ENCODE results near the gene KANSL1L. TPM values are rescaled to one million over a fixed set of nuclear protein-coding genes. Genes with fewer than 3 reads are reported as not detected.

KANSL1L gene
- total RNA-seq, 2 experiments from 2014 or later: 4.6 to 6.3 TPM

GRCh38 chr2:209998596-209998995 lies 172.6 kb downstream of the KANSL1L start:
- no peaks in the 10 kb centered on the region for H3K9me3 Mint-ChIP-seq
- DNase-seq: no peak
- CTCF ChIA-PET: no interaction called here
- H3K4me3 Mint-ChIP-seq: no peak overlapping the region
- peaks cover 18% of the 10 kb centered on the region for H3K4me1 Mint-ChIP-seq
- POLR2A ChIA-PET: no interaction called here
- no peak overlapping the region for H3K27ac Mint-ChIP-seq
- H3K36me3 Mint-ChIP-seq (ENCODE audit: low read depth): peaks cover 2% of the 10 kb centered on the region
- H3K27me3 Mint-ChIP-seq: peaks cover 1% of the 10 kb centered on the region

DNA sequence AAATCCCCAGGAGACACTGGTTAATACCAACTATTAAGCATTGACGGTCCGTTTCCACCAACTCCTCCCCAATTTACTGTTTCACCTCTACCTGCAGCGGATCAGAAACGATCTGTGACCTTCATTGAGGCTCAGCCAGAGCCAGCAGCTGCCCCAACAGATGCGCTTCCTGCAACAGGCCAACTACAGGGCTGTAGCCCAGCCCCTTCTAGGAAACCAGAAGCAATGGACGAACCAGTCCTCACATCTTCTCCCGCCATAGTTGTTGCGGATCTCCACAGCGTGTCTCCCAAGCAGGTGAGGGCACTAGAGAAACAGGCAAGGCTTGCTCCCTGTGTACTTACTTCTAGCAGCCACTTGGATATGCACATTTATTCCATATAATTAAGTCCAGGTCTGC lies 177.2 kb downstream of the KANSL1L start:
- CTCF ChIA-PET: no interaction called here
- Mint-ChIP-seq H3K9me3 (no peaks in the 10 kb centered on the region), H3K27me3 (peaks cover 12% of the 10 kb centered on the region), H3K27ac (no peak overlapping the region), H3K4me1 (peaks cover 3% of the 10 kb centered on the region), H3K36me3 (ENCODE audit: low read depth) (no peaks in the 10 kb centered on the region), H3K4me3 (no peak overlapping the region)
- POLR2A ChIA-PET: no interaction called here
- no peak for DNase-seq

DNA sequence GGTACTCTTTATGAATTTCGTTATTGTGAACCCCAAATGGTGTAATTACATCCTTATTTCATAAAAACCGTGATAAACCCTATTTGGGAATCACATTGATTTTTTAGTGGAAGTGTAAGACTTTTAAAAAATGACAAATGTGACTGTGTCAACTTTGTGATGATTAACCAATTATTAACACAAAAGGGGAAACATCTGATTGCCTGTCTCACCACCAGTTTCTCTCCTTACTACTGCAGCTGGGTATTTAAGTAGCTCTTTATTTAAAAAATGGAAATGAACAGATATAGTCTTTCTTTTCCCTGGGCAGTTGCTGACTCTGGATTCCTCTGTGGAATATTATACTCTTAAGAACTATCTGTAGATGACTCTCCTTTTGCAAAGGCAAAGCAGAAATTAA lies 180.4 kb downstream of the KANSL1L start:
- CTCF ChIA-PET: no interaction called here

GRCh38 chr2:209988010-209988409 lies 183.2 kb downstream of the KANSL1L start:
- POLR2A ChIA-PET: no interaction called here

More for the DNA sequence above, 180.4 kb downstream of the KANSL1L start:
- POLR2A ChIA-PET: no interaction called here
- no peaks in the 10 kb centered on the region for H3K9me3 Mint-ChIP-seq
- H3K27me3 Mint-ChIP-seq: peaks cover 13% of the 10 kb centered on the region
- H3K4me3 Mint-ChIP-seq: no peak overlapping the region
- H3K27ac Mint-ChIP-seq: no peak overlapping the region
- no peaks in the 10 kb centered on the region for H3K4me1 Mint-ChIP-seq
- H3K36me3 Mint-ChIP-seq (ENCODE audit: low read depth): no peaks in the 10 kb centered on the region
- no peak for DNase-seq

DNA sequence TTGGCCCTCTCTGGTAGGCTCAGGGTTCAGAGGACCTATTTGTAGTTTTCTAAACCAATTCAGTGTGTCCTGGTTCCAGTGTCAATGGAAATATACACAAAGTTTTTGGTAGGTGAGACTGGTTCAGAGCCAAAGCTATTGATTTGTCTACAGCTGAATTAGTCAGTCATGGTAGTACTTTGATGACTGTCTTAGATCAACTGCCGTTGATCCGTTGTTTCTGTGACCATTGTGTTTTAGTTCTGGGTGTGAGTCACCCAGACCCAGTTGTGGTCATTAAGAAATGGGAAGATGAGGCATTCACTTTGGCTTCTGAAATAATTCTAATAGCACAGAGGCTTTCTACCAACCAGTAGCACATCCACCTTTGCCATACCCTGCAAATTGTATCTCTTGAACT lies 184.8 kb downstream of the KANSL1L start:
- Mint-ChIP-seq H3K4me1 (no peaks in the 10 kb centered on the region), H3K9me3 (no peaks in the 10 kb centered on the region), H3K27me3 (peaks cover 26% of the 10 kb centered on the region), H3K4me3 (no peak overlapping the region), H3K36me3 (ENCODE audit: low read depth) (no peaks in the 10 kb centered on the region), H3K27ac (no peak overlapping the region)
- no peak for DNase-seq
- POLR2A ChIA-PET: no interaction called here
- CTCF ChIA-PET: interaction anchor here (1.5 kb wide), 1 partner anchor 212 kb away, joined by 4 read pairs; no protein-coding TSS in a partner anchor

More at GRCh38 chr2:209988010-209988409, 183.2 kb downstream of the KANSL1L start:
- H3K27me3 Mint-ChIP-seq: peaks cover 27% of the 10 kb centered on the region
- DNase-seq: no peak
- no peaks in the 10 kb centered on the region for H3K36me3 Mint-ChIP-seq (ENCODE audit: low read depth)
- H3K27ac Mint-ChIP-seq: no peak overlapping the region
- CTCF ChIA-PET: no interaction called here
- no peaks in the 10 kb centered on the region for H3K9me3 Mint-ChIP-seq
- H3K4me3 Mint-ChIP-seq: no peak overlapping the region
- H3K4me1 Mint-ChIP-seq: no peaks in the 10 kb centered on the region

GRCh38 chr2:209985874-209986273 lies 185.3 kb downstream of the KANSL1L start:
- POLR2A ChIA-PET: no interaction called here
- no peaks in the 10 kb centered on the region for H3K9me3 Mint-ChIP-seq
- DNase-seq: no peak
- H3K4me3 Mint-ChIP-seq: no peak overlapping the region
- H3K27ac Mint-ChIP-seq: no peak overlapping the region
- no peaks in the 10 kb centered on the region for H3K4me1 Mint-ChIP-seq
- peaks cover 26% of the 10 kb centered on the region for H3K27me3 Mint-ChIP-seq
- CTCF ChIA-PET: interaction anchor here (1.5 kb wide), 1 partner anchor 213 kb away, joined by 4 read pairs; no protein-coding TSS in a partner anchor
- no peaks in the 10 kb centered on the region for H3K36me3 Mint-ChIP-seq (ENCODE audit: low read depth)

- Mint-ChIP-seq H3K36me3 (ENCODE audit: low read depth) (no peaks in the 10 kb centered on the region), H3K27ac (no peak overlapping the region), H3K4me3 (no peak overlapping the region), H3K27me3 (peaks cover 24% of the 10 kb centered on the region), H3K9me3 (no peaks in the 10 kb centered on the region), H3K4me1 (no peaks in the 10 kb centered on the region)
- POLR2A ChIA-PET: no interaction called here
- DNase-seq: no peak
- CTCF ChIA-PET: interaction anchor here (1.4 kb wide), 1 partner anchor 215 kb away, joined by 3 read pairs; no protein-coding TSS in a partner anchor
These were observed 186.9 kb downstream of the KANSL1L start for GRCh38 chr2:209984291-209984690.

DNA sequence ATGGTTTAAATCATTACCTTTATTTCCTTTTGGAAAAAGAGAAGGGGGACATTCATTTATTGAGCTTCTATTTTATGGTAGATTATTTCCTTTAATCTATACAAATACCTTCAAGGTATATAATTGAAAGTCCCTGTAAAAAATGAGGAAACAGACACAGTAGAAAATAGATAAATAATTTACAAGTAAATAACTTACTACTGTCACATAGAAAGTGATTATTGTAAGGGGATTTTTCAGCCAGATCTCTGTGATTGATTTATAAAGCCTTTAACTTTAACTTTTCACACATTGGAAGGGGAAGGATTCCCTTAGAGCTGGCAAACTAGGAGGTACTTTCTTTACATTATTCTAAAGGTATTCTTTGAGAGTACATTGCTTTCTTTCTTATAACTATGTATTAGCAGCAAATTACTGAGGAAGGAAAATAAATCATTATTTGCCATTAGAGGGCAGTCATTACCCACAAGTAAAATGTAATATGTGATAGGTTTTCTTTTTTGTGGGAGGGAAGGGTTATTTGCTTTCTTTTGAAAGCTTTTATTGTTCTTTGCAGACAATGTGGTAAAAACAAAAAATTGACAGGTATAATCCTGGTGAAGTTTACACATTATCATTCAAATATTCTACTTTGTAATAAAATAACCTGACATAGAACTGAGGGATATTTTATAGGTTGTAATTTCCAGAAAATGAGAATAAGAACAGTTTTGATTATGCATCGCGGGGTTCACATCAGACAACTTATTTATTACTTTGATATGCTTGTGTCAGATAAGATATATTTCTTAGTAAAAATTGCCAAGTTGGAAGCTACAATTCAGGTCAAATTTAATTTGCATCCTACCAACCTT lies 193.6 kb downstream of the KANSL1L start:
- Mint-ChIP-seq H3K27me3 (peaks cover 12% of the 10 kb centered on the region), H3K4me3 (no peak overlapping the region), H3K27ac (no peak overlapping the region), H3K36me3 (ENCODE audit: low read depth) (no peaks in the 10 kb centered on the region), H3K4me1 (no peaks in the 10 kb centered on the region), H3K9me3 (no peaks in the 10 kb centered on the region)
- ChIA-PET CTCF (interaction anchor here (0.7 to 2.2 kb wide), 6 partner anchors 217 to 236 kb away, joined by 3 to 13 read pairs (median 4); no protein-coding TSS in a partner anchor), POLR2A (interaction anchor here (0.9 kb wide), 1 partner anchor 254 kb away, joined by 3 read pairs; no protein-coding TSS in a partner anchor)
- no peak for DNase-seq

GRCh38 chr2:209976698-209977385 lies 194.4 kb downstream of the KANSL1L start:
- peaks cover 9% of the 10 kb centered on the region for H3K27me3 Mint-ChIP-seq
- CTCF ChIA-PET: interaction anchor here (1.5 to 2.2 kb wide), 4 partner anchors 220 to 237 kb away, joined by 3 to 13 read pairs (median 8); no protein-coding TSS in a partner anchor
- no peak overlapping the region for H3K27ac Mint-ChIP-seq
- no peaks in the 10 kb centered on the region for H3K36me3 Mint-ChIP-seq (ENCODE audit: low read depth)
- H3K9me3 Mint-ChIP-seq: no peaks in the 10 kb centered on the region
- no peak overlapping the region for H3K4me3 Mint-ChIP-seq
- DNase-seq: no peak
- POLR2A ChIA-PET: interaction anchor here (0.9 kb wide), 1 partner anchor 254 kb away, joined by 3 read pairs; no protein-coding TSS in a partner anchor
- H3K4me1 Mint-ChIP-seq: no peaks in the 10 kb centered on the region

DNA sequence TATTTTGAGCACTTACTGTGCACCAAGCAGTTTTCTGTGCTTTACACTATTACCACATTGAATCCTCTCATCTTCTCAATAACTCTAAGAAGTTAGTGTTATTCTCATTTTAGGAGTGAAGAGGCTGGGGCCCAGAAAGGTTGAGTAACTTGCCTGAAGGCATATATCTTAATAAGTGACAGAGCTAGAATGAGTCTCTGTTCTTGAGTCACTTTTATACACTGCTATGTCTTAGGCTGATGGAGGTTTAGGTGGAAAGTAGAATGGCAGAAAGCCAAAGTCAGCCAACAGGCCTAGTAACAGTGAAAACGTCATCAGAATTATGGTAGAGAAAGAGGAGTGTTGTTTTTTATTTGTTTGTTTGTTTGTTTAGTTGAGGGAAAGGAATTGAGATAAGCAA lies 196.6 kb downstream of the KANSL1L start:
- DNase-seq: no peak
- H3K27me3 Mint-ChIP-seq: peaks cover 11% of the 10 kb centered on the region
- no peak overlapping the region for H3K27ac Mint-ChIP-seq
- no peaks in the 10 kb centered on the region for H3K36me3 Mint-ChIP-seq (ENCODE audit: low read depth)
- no peak overlapping the region for H3K4me3 Mint-ChIP-seq
- no peaks in the 10 kb centered on the region for H3K4me1 Mint-ChIP-seq
- CTCF ChIA-PET: no interaction called here
- POLR2A ChIA-PET: no interaction called here
- no peaks in the 10 kb centered on the region for H3K9me3 Mint-ChIP-seq

- Mint-ChIP-seq H3K9me3 (no peaks in the 10 kb centered on the region), H3K27ac (no peak overlapping the region), H3K36me3 (ENCODE audit: low read depth) (no peaks in the 10 kb centered on the region), H3K27me3 (peaks cover 10% of the 10 kb centered on the region), H3K4me1 (no peaks in the 10 kb centered on the region), H3K4me3 (no peak overlapping the region)
- DNase-seq: no peak
- ChIA-PET POLR2A (no interaction called here), CTCF (interaction anchor here (1.1 kb wide), 1 partner anchor 12 kb away, joined by 3 read pairs; no protein-coding TSS in a partner anchor)
These were observed 197.9 kb downstream of the KANSL1L start for GRCh38 chr2:209973328-209973727.
